ENCODE measurements around the gene CDH20. TPM values are rescaled to one million over a fixed set of nuclear protein-coding genes. Genes with fewer than 3 reads are reported as not detected.

CDH20 gene
- total RNA-seq, 1 donor = not detected

GRCh38 chr18:61597316-61597715, 264.1 kb downstream of the CDH20 start:
- Histone ChIP-seq H3K36me3 (ENCODE audit: insufficient read depth, low read length) (no peaks in the 10 kb centered on the region), H3K27me3 (ENCODE audit: insufficient read depth, low read length) (no peaks in the 10 kb centered on the region), H3K27ac (ENCODE audit: low read depth, low read length) (no peak overlapping the region), H2AFZ (ENCODE audit: low read length) (no peak overlapping the region), H3K4me2 (ENCODE audit: insufficient read depth, low read length) (no peak overlapping the region), H3K4me3 (ENCODE audit: insufficient read depth, low read length) (no peak overlapping the region), H3K79me2 (ENCODE audit: insufficient read depth, low read length) (no peaks in the 10 kb centered on the region), H4K20me1 (ENCODE audit: insufficient read depth, low read length) (no peaks in the 10 kb centered on the region), H3K9me3 (ENCODE audit: low read depth, low read length) (no peaks in the 10 kb centered on the region), H3K4me1 (ENCODE audit: insufficient read depth, low read length) (peaks cover 23% of the 10 kb centered on the region)
- no peak for DNase-seq (ENCODE audit: insufficient read length, low spot score, missing footprints)
- no peak for TF ChIP-seq CTCF (IDR thresholded peaks at IDR 0.05; ENCODE audit: extremely low read depth, low read depth, low read length)

- no peak overlapping the region for H2AFZ ChIP-seq (ENCODE audit: low read length)
- no peak for DNase-seq (ENCODE audit: insufficient read length, low spot score, missing footprints)
- H3K36me3 ChIP-seq (ENCODE audit: insufficient read depth, low read length) = no peaks in the 10 kb centered on the region
- H3K9me3 ChIP-seq (ENCODE audit: low read depth, low read length) = no peaks in the 10 kb centered on the region
- H4K20me1 ChIP-seq (ENCODE audit: insufficient read depth, low read length) = no peaks in the 10 kb centered on the region
- H3K4me3 ChIP-seq (ENCODE audit: insufficient read depth, low read length) = no peak overlapping the region
- H3K27me3 ChIP-seq (ENCODE audit: insufficient read depth, low read length) = no peaks in the 10 kb centered on the region
- H3K27ac ChIP-seq (ENCODE audit: low read depth, low read length) = no peak overlapping the region
- no peak overlapping the region for H3K4me2 ChIP-seq (ENCODE audit: insufficient read depth, low read length)
- peaks cover 16% of the 10 kb centered on the region for H3K79me2 ChIP-seq (ENCODE audit: insufficient read depth, low read length)
- H3K4me1 ChIP-seq (ENCODE audit: insufficient read depth, low read length) = peaks cover 42% of the 10 kb centered on the region
- no peak for TF ChIP-seq CTCF (IDR thresholded peaks at IDR 0.05; ENCODE audit: extremely low read depth, low read depth, low read length)
Observed at GRCh38 chr18:61600422-61600821, 267.2 kb downstream of the CDH20 start.

GRCh38 chr18:61602836-61603235, 269.6 kb downstream of the CDH20 start:
- Histone ChIP-seq H3K4me2 (ENCODE audit: insufficient read depth, low read length) (no peak overlapping the region), H3K27ac (ENCODE audit: low read depth, low read length) (peak overlapping the region; percentile 34), H3K9me3 (ENCODE audit: low read depth, low read length) (no peaks in the 10 kb centered on the region), H2AFZ (ENCODE audit: low read length) (no peak overlapping the region), H3K27me3 (ENCODE audit: insufficient read depth, low read length) (no peaks in the 10 kb centered on the region), H3K4me1 (ENCODE audit: insufficient read depth, low read length) (peaks cover 53% of the 10 kb centered on the region), H4K20me1 (ENCODE audit: insufficient read depth, low read length) (no peaks in the 10 kb centered on the region), H3K4me3 (ENCODE audit: insufficient read depth, low read length) (no peak overlapping the region), H3K36me3 (ENCODE audit: insufficient read depth, low read length) (no peaks in the 10 kb centered on the region), H3K79me2 (ENCODE audit: insufficient read depth, low read length) (peaks cover 16% of the 10 kb centered on the region)
- no peak for DNase-seq (ENCODE audit: insufficient read length, low spot score, missing footprints)
- TF ChIP-seq CTCF (IDR thresholded peaks at IDR 0.05; ENCODE audit: extremely low read depth, low read depth, low read length) = no peak

Small RNAs within 50 kb of the gene (small RNA-seq; reads per million reads assigned to genes)
- gene RNU6-116P = not detected

Data from osteoblast (primary cell).